Fibroblast of the conjunctiva (primary cell): ENCODE measurements around the gene CANT1.

Source experiments
- DNase-seq: peaks from one replicate; pipeline ENCODE4 v3.0.0-alpha.2; 2010; ENCODE audit warnings: low read depth

Gene CANT1

DNA sequence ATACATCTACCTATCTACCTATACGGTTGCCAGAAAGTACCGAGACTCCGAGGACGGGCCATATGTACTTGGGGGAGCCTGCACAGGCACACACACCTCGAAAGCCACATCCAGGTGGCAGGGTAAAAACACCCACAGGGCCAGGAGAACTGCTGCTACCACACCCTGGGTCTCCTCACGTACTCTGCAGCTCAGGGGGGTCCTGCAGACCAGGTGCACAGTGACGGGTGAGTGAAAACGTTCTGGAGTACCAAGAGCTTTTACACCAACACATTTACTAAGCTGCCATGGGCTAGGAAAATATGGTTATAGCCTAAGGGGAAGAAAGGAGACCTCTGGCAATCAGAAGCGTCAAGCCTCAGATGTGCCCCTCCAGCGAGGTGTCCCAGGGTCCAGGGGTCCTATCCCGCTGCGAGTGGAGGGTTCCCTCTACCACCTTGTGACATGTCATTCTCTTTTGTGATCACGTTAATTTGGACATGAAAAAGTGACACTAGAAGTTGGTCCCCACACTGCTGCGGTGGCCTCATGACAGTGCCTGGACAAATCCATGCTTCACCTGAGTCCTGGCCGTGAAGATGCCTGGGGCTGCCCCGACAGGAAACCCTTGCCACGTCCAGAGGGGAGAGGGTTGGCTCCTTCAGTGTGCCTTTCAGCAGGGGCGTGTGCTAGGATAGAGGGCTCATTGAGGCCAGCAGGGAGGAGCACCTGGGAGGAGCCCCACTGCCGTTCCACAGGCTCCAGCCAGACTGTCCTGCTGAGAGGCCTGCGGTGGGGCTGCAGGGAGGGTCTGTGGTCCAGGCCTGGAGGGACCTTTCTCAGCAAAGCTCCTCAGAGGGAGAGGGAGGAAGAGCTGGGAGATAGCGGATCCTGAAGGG is 1.8 kb downstream of the CANT1 start:
- DNase-seq: no peak

DNA sequence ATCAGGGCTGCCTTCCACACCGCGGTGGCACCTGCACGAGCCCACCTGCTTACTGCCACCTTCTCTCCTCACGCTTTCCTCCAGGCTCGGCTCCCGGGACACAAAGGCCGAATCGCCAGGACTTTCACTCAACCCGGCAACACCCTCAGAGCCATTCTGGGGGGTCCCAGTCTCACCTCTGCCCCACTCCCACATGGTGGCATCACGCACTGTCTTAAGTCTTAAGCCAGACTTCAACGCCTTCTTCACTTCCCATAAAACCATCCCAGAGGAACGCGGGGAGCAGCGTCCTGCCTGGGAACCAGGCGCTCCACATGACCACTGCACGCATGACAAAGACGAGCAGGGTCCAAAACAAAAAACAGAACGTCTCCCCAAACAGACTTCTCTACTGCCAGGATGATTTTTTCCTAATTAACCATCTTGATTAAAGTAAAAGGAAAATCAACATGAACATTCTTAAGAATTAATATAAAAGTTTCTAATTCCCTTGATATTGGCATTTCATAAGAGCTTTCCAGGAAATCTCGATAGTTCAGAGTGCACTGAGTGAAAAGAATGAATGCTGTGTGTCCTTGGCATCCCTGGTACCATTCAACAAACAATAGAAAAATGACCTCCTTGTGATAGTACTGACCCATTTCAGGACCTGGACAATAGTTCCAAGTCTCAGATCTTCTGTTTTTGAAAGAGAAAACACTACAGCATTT is 2.6 kb downstream of the CANT1 start:
- no peak for DNase-seq

DNA sequence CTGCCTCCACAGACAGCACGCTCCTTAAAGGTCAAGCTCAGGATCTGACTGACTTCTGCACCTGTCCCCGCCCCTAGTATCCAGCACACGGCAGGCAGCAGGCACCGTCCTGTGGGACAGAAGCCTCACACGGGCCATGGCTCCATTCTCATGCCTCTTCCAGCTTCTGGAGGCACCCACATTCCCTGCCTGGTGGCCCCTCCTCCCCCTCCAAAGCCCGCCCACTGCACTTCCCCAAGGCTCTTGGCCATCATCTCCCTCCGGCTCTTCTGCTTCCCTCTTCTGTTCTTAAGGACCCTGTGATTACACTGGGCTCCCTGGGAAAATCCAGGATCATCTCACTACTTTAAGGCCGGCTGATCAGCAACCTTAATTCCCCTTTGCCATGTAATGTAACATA is 3.5 kb downstream of the CANT1 start:
- DNase-seq: no peak

GRCh38 chr17:79005063-79005861 is 4.3 kb downstream of the CANT1 start:
- no peak for DNase-seq

DNA sequence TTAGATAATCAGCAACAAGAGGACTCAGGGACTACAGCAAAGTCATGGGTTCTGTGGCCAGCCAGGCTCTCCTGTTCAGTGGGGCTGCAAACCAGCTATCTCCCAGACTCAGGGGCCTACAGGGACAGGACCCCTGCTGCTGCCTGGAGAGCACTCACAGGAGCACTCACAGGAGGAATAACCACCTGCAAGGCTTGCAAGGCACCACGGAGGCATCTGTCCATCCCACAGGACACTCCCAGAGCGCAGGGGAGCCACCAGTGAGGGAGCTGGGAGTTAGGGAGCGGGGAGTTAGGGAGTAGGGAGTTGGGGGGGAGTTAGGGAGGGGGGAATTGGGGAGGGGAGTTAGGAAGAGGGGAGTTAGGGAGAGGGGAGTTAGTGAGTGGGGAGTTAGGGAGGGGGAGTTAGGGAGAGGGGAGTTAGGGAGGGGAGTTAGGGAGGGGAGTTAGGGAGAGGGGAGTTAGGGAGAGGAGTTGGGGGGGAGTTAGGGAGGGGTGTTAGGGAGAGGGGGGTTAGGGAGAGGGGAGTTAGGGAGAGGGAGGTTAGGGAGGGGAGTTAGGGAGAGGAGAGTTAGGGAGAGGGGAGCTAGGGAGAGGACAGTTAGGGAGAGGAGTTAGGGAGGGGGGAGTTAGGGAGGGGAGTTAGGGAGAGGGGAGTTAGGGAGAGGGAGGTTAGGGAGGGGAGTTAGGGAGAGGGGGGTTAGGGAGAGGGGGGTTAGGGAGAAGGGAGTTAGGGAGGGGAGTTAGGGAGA is 5.7 kb downstream of the CANT1 start:
- no peak for DNase-seq

- no peak for DNase-seq
These were observed 6.6 kb downstream of the CANT1 start for GRCh38 chr17:79002796-79003593.

- no peak for DNase-seq
These were observed 7.3 kb downstream of the CANT1 start for GRCh38 chr17:79002291-79002690.

DNA sequence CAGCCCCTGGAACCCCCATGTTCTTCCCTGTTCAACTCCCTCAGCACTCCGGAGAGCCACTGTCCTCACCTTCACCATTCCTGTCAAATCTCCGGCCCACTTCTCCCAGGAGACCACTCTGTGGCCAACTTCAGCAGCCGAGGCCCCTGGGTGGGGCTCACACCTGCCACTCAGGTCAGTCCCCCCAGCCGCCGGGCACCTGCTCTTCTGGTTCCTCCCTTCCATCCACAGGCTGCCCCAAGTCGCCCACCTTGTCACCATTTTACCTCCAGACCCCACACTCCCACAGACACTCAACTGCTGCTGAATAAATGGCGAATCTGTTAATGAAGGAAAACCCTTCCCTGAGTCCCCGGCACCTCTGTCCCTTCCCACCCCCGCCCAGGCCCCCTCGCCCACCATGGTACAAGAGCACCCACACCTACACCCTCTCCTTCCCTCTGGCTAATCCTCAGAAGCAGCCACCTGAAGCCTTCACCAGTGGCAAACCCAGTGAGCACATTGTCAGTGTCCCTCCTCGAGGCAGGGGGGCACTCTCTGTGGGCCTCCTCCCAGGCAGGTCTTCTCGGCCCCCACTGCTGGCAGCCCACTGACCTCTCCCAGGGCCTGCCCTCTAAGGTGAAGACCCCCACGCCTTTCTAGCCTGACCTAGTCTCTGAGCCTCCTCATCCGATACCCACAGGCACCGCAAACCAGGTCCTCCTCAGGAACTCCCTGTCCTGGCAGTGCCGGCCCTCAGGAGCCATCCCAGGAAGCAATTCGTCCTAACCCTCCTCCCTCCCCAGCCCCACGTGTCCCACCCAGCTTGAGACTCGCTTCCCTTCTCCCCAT is 8.2 kb downstream of the CANT1 start:
- DNase-seq: no peak

DNA sequence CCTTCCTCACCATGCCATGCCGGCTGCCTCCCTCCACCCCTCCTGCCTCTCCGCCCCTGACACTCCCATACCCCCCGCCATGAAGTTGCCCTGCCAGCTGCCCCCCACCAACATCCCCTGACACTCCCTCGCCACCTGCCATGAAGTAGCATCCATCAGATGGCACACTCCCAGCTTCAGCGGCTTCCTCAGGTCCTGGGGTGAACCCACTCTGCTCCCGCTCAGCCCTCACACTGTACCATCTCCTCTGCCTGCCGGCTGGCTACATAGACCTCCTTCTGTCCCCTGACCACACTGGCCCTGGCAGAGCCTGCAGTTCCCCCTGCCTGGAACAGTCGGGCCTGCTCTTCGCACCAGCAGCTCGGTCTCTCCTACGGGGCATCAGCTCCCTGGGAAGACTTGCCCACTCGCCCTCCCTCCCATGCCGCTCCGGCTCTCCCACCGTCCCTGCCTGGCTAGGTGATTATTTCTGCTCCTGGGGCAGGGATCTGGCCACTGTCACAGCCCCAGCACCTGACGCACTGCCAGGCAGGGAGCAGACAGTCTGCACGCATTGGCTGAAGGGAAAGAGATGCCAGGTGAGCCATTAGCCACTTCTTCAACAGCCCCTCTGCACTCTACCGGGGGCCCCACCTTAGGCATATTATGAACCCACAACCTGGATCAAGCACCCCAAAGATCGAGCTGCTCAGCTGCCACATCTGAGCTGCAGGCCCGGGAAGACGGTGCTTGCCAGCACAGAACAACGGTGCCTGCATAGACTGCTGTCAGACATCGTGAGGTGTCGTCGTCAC is 9.0 kb downstream of the CANT1 start:
- no peak for DNase-seq

GRCh38 chr17:78999947-79000395 is 9.6 kb downstream of the CANT1 start:
- no peak for DNase-seq

DNA sequence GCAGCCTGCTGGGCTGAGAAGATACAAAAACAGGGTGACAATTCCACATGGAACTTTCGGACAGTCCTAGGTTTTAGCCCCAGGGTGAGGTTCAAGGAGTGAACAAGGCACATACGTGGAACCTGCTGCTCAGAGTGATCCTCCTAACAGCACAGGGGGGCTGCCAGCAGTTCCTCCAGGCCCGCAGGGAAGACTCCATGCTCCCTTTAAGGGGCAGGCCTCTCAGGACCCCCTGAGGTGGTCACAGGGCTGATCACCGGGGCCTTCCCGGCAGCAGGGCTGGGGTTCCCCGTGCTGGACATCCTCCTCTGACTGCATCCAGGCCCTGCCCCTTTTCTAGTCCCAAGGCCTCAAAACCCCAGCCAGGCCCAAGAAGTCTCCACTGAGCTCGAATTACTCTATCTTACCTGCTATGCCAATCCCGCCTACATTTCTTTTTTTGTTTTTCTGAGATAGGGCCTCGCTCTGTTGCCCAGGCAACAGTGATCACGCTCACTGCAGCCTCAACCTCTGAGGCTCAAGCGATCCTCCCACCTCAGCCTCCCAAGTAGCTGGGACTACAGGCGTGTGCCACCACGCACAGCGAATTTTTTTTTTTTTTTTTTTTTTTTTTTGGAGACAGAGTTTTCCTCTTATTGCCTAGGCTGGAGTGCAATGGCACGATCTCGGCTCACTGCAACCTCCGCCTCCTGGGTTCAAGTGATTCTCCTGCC is 10.4 kb downstream of the CANT1 start:
- no peak for DNase-seq

GRCh38 chr17:78998311-78999055 is 11.1 kb downstream of the CANT1 start:
- no peak for DNase-seq

- DNase-seq: no peak
These were observed 11.7 kb downstream of the CANT1 start for GRCh38 chr17:78997881-78998280.

GRCh38 chr17:78997231-78997741 is 12.3 kb downstream of the CANT1 start:
- DNase-seq: no peak

DNA sequence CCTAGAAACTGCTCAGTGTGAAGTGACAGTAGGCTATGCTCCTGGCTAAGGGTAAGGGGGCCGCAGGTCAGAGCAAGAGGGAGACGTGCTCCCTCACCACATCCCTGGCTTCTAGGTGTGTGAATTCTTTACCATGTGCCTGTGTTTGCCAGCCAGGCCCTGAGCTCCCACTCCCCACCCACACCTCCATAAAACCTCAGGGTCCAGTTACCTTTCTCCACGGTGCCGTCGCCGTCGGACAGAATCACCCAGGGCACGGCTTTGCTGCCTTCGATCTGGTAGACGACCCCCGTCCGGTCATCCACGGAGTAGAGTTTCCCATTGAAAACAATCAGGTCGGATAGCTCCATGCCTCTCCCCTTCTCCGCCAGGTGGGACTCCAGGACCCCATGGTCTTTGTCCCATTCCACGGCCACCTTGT is 12.8 kb downstream of the CANT1 start:
- no peak for DNase-seq

DNA sequence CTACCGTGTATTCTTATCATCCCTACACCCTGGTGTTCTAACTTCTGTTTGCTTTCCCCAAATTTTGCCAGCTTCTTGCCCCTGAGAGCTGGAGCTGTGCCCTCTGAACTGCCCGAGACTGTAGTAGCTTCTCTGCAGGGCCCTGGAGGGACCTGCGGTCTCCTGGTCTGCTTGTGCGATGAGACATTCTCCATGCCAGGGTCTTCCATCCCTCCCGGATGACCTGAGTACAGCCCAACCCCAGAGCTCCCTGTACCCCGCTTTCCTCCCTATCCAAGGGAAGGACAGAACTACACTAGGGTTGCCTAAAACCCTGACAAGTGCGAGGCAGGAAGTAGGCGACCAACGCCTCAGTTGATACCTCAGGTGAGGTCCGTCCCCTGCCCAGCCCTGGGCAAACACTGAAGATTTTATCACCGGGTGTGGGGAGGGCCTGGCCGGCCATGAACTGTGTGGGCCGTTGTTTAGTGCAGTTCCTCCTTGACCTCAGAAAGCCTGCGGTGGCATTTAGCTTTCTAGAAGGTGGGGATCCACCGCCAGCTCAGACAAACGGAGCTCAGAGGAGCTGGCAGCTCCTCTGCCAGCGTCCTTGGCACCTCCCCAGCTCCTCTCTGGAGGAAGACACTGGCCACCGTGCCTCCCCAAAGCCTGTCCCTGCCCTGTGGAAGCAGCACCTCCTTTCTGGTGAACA is 13.7 kb downstream of the CANT1 start:
- DNase-seq: no peak
